ENCODE data around the gene CASTOR1.

- no peak for TF ChIP-seq POLR2A (IDR thresholded peaks at IDR 0.05)
- TF ChIP-seq CTCF (IDR thresholded peaks at IDR 0.05) = no peak
These were observed 13.5 kb upstream of the CASTOR1 start for GRCh38 chr22:30302810-30303138.

Data from breast epithelium (tissue), 3 donors.